ENCODE data around the gene SCMH1.

SCMH1 gene

GRCh38 chr1:41028034-41028642, 214.0 kb downstream of the SCMH1 start (continued):
- no peak for TF ChIP-seq ZNF2 (tag by site-specific recombination; IDR thresholded peaks at IDR 0.05)
- TF ChIP-seq ZNF146 (tag by site-specific recombination; IDR thresholded peaks at IDR 0.05), result no peak

- Histone ChIP-seq H3K9me3 (ENCODE audit: control insufficient read depth, insufficient read depth, low read depth, low read length) (no peaks in the 10 kb centered on the region), H3K4me3 (ENCODE audit: low read depth, low read length) (no peak overlapping the region), H3K36me3 (ENCODE audit: control insufficient read depth in 2 of 2, insufficient read depth in 1 of 2, low read length in 2 of 2) (peaks cover 9 to 68% of the 10 kb centered on the region in 2 experiments; a peak in 2 of 3 replicates), H3K27ac (ENCODE audit: extremely low read depth, low read depth, low read length) (no peak overlapping the region), H3K4me1 (ENCODE audit: control insufficient read depth, insufficient read depth, low read length) (no peaks in the 10 kb centered on the region)
- ChIA-PET CTCF (no interaction called here), POLR2A (interaction anchor here (1.3 kb wide), 1 partner anchor 60 kb away, joined by 3 read pairs; no protein-coding TSS in a partner anchor)
- no peak for TF ChIP-seq MEIS1 (CRISPR knock-in tag; IDR thresholded peaks at IDR 0.05; ENCODE audit: borderline replicate concordance)
- TF ChIP-seq ZNF404 (tag by site-specific recombination; IDR thresholded peaks at IDR 0.05), result no peak
- 0 out of 2 replicates have a peak, but pooled peaks have one; percentile 22 for TF ChIP-seq ZNF600 (tag by site-specific recombination; IDR thresholded peaks at IDR 0.05)
- TF ChIP-seq ZNF843 (tag by site-specific recombination; IDR thresholded peaks at IDR 0.05), result no peak
- no peak for TF ChIP-seq OVOL3 (tag by site-specific recombination; IDR thresholded peaks at IDR 0.05)
- TF ChIP-seq ZNF133 (tag by site-specific recombination; IDR thresholded peaks at IDR 0.05), result no peak
- TF ChIP-seq, protein P1, sequence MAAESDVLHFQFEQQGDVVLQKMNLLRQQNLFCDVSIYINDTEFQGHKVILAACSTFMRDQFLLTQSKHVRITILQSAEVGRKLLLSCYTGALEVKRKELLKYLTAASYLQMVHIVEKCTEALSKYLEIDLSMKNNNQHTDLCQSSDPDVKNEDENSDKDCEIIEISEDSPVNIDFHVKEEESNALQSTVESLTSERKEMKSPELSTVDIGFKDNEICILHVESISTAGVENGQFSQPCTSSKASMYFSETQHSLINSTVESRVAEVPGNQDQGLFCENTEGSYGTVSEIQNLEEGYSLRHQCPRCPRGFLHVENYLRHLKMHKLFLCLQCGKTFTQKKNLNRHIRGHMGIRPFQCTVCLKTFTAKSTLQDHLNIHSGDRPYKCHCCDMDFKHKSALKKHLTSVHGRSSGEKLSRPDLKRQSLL (tag by site-specific recombination; IDR thresholded peaks at IDR 0.05), result no peak
- no peak for TF ChIP-seq REPIN1 (tag by site-specific recombination; IDR thresholded peaks at IDR 0.05; ENCODE audit: low read depth)
These were observed 215.9 kb downstream of the SCMH1 start for GRCh38 chr1:41025979-41026819.

DNA sequence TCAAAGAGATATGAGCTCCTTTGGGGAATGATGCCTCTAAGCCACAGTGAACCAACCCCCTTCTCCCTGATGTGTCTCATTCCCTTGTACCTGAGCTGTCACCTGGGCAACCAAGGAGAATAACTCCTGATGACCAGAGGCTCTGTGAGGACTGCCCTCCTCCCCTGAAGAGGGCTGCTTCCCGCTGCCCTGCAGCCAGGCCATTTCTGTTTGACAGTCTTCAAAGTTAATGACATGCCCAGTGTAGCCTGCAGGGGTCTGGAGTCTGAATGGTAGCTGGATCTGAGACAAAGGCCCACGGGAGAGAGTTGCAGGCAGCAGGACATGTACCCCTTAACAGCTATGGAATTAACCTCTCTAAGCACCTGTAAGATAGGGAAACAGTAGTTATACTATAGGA, 217.2 kb downstream of the SCMH1 start:
- POLR2A ChIA-PET, result no interaction called here
- Histone ChIP-seq H3K4me3 (ENCODE audit: low read depth, low read length) (no peak overlapping the region), H3K9me3 (ENCODE audit: control insufficient read depth, insufficient read depth, low read depth, low read length) (no peaks in the 10 kb centered on the region), H3K4me1 (ENCODE audit: control insufficient read depth, insufficient read depth, low read length) (no peaks in the 10 kb centered on the region), H3K36me3 (ENCODE audit: control insufficient read depth in 2 of 2, insufficient read depth in 1 of 2, low read length in 2 of 2) (peaks cover 2 to 66% of the 10 kb centered on the region in 2 experiments; a peak in 2 of 3 replicates), H3K27ac (ENCODE audit: extremely low read depth, low read depth, low read length) (no peak overlapping the region)
- no peak for TF ChIP-seq ZNF658 (tag by site-specific recombination; IDR thresholded peaks at IDR 0.05)
- no peak for TF ChIP-seq ZFHX2 (tag by site-specific recombination; conservative IDR thresholded peaks at IDR 0.05)
- no peak for TF ChIP-seq ZFP41 (tag by site-specific recombination; IDR thresholded peaks at IDR 0.05; ENCODE audit: borderline replicate concordance)
- TF ChIP-seq ZNF394 (tag by site-specific recombination; IDR thresholded peaks at IDR 0.05; ENCODE audit: borderline replicate concordance), result no peak
- TF ChIP-seq ZNF350 (tag by site-specific recombination; IDR thresholded peaks at IDR 0.05), result no peak
- TF ChIP-seq ZNF324 (tag by site-specific recombination; IDR thresholded peaks at IDR 0.05), result no peak
- no peak for TF ChIP-seq ZNF341 (tag by site-specific recombination; IDR thresholded peaks at IDR 0.05; ENCODE audit: low read depth)
- no peak for TF ChIP-seq ZXDB (tag by site-specific recombination; IDR thresholded peaks at IDR 0.05)
- no peak for TF ChIP-seq ZSCAN4 (tag by site-specific recombination; IDR thresholded peaks at IDR 0.05)
- no peak for TF ChIP-seq KLF16 (tag by site-specific recombination; IDR thresholded peaks at IDR 0.05)
- TF ChIP-seq, protein P2, sequence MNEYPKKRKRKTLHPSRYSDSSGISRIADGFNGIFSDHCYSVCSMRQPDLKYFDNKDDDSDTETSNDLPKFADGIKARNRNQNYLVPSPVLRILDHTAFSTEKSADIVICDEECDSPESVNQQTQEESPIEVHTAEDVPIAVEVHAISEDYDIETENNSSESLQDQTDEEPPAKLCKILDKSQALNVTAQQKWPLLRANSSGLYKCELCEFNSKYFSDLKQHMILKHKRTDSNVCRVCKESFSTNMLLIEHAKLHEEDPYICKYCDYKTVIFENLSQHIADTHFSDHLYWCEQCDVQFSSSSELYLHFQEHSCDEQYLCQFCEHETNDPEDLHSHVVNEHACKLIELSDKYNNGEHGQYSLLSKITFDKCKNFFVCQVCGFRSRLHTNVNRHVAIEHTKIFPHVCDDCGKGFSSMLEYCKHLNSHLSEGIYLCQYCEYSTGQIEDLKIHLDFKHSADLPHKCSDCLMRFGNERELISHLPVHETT (tag by site-specific recombination; IDR thresholded peaks at IDR 0.05), result no peak
- CTCF ChIA-PET, result interaction anchor here (0.7 to 1.1 kb wide), 2 partner anchors 10 to 252 kb away, joined by 3 read pairs; no protein-coding TSS in a partner anchor
